MM.1S (cell line): Measurements from ENCODE around the gene WDR82.

ENCODE experiments used
- CTCF ChIP-seq: fragments of 300-600 bp; sonication (generic); IDR thresholded peaks from 2 replicates; pipeline ENCODE4 v1.5.1; 2016; ENCODE audit warnings: antibody characterized with exemption, low read length, mixed read lengths
- EZH2phosphoT487 ChIP-seq: fragments of 300-600 bp; sonication (generic); IDR thresholded peaks from 2 replicates; pipeline ENCODE4 v1.6.1; 2018; ENCODE audit warnings: antibody characterized with exemption, low read length

DNA sequence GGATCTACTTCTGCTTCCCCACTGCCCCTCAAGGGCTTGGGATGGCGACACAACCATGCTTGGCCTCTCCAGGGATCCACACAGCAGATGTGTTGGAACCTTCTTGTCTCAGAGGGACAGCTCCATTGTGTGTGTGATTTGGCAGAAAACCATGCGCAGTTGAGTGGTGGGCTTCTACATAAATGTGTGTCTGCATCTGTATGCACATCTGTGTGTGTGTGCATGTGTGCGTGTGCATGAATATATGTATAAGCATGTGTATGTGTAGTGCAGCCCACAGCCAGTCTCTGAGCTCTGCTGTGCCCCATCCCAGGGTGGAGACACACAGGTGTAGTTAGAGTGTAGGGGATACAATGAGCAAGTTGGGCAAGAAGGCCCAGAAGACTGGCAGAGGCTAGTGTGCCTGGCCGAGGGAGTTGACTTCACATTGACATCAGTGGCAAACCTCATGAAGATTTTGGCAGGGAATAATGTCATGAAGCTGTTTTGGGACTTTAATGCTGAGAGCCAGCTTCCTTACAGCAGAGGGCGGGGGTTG is 17.3 kb upstream of the WDR82 start:
- TF ChIP-seq EZH2phosphoT487: no peak
- TF ChIP-seq CTCF: no peak
